DMS153 (cell line): Measurements from ENCODE around the gene CACFD1.
A peak's percentile ranks its signal among the peaks of the same experiment; 100 is the strongest.

ENCODE experiments used
- DNase-seq: peaks from one replicate; lab custom pipeline; 2025; lab: John Stamatoyannopoulos, UW

The CACFD1 gene

GRCh38 chr9:133464638-133465037 lies 4.9 kb downstream of the CACFD1 start:
- no peak for DNase-seq

DNA sequence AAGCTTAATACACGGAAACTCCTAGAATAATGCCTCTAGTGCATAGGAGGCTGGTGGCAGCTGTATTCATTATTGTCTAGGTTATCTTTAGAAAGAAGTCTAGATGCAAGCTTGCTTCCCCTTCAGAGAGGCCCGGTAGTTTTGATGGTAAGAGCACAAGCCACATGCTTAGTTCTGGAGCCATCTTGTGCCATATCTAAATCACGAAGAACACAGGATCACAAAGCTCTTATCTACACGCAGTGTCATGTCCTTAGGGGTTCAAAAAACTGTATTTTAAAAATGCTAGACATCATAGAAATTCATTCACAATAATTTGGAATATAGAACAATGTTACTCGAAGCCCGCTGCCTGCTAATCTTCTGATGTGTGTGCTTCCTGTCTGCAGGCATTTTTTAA lies 6.2 kb downstream of the CACFD1 start:
- no peak for DNase-seq

GRCh38 chr9:133467101-133467500 lies 7.3 kb downstream of the CACFD1 start:
- DNase-seq, result no peak

DNA sequence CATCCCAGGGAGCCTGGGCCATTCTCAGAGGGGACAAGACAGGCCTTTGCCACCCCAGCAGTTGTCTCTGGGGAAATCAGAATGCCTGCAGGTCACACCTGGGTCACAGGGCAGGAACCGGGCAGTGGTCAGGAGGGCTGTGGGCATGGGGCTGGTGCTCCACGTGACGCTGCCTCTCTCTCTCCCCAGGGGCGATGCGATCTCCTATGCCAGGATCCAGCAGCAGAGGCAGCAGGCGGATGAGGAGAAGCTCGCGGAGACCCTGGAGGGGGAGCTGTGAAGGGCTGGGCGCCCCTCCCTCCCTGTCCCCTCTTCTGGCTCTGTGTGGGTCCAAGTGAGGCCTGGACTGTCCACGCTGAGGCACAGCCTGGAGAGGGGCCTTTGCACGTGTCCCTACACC lies 8.6 kb downstream of the CACFD1 start:
- DNase-seq, result no peak

DNA sequence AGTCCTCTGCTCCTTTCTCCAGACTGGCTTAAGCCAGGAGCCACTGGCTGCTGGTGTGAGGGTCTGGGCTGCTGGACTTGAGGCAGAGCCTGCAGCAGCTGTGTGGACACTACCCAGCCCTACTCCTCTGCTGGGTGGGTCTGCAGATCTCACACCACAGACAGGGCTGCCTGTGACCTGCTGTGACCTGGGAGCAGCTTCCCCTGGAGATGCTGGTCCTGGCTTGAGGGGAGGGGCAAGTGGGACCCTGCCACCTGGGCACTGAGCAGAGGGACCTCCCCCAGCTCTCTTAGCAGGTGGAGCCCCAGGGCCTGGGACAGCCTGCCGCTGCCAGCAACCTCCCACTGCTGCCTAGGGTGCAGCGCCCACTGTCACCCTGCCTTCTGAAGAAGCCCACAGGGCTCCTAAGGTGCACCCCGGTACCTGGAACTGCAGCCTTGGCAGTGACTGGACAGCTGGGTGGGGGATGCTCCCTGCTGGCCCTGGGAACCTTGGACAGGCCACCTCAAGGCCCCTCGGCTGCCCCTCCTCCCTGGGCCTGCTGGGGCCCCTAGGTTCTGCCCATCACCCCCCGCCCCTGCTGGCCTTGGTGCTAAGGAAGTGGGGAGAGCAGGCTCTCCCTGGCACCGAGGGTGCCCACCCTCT lies 9.1 kb downstream of the CACFD1 start:
- no peak for DNase-seq

GRCh38 chr9:133470427-133470924 lies 10.7 kb downstream of the CACFD1 start:
- no peak for DNase-seq

GRCh38 chr9:133470988-133471387 lies 11.2 kb downstream of the CACFD1 start:
- no peak for DNase-seq

- DNase-seq, result no peak
Measured at GRCh38 chr9:133471551-133472276, 11.9 kb downstream of the CACFD1 start.

GRCh38 chr9:133472277-133472645 lies 12.5 kb downstream of the CACFD1 start:
- no peak for DNase-seq

GRCh38 chr9:133472753-133473378 lies 13.1 kb downstream of the CACFD1 start:
- DNase-seq, result no peak

GRCh38 chr9:133473743-133474142 lies 14.0 kb downstream of the CACFD1 start:
- no peak for DNase-seq

DNA sequence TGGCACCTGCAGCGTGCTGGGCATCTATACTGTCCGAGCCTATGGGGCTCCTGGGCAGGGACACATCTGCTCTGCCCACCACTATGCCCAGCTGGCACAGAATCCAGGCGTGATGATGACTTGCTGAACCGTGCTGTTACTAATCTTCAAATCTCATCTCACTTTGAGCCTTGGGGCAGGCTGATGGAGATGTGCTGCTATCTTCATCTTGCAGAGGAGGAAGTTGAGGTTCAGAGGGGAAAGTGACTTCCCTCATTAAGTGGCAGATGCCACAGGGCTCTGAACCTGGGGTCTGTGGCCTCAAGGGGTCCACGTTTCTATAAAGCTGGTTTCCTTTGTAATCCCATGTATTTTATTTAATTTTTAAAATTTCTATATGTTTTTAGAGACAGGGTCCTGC lies 14.4 kb downstream of the CACFD1 start:
- no peak for DNase-seq

DNA sequence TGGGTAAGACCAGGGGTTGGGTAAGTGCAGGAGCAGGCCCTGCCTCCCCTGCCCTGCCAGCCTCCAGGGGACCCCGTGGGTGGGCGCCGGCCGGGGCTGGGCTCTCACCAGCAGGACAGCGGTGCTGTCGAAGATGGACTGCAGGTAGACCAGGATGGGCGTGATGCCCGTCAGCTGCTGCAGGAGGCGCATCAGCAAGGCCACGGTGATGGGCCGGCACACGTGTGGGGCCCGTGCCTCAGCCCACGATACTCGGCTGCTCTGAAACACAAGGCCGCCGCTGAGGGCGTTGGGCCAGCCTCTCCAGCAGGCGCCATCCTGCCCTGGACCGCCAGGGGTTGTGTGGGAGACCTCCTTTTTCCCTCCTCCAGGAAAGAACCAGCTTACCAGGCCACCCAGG lies 15.1 kb downstream of the CACFD1 start:
- DNase-seq, result no peak

GRCh38 chr9:133475292-133476012 lies 15.7 kb downstream of the CACFD1 start:
- no peak for DNase-seq

DNA sequence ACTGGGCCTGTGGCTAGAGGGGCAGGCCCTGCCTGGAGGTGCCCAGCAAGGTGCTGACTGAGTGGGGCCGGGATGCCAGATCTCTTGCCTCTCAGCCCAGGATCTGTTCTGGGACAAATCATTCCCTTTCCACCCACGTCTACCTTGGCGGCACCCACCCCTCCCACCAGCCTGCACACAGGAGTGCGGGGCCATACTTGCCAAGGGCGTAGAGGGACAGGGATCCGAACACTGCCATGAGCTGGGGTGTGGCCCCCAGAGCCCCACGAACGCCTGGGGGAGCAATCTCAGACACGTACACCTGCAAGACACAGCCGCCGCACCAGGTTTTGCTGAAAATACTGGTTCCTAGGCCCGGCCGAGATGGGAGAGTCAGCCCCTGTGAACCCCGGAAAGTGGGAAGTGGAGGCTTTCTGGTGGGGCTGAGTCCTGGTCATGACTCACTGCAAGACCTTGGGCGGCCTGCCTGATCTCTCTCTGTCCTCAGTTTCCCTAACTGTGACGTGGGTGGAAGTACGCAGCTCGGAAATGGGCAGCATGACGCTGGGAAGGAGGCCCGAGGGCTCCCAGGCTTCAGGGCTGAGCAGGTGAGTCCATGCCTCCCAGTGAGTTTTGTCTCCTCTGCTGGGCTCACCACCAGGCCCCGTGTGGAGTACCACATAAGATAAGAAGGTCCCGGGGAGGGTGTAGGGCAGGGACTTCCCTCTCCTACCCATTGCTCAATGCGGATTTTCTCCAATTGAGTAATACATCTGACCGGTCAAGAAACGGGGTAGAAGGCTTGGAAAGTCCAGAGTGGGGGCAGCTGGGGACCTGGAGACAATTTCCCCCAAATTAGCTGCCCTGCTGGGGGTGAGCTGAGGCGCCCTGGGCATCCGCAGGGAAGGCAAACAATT lies 16.5 kb downstream of the CACFD1 start:
- DNase-seq, result no peak

- DNase-seq, result no peak
Measured at GRCh38 chr9:133476941-133477340, 17.2 kb downstream of the CACFD1 start.

- no peak for DNase-seq
Measured at GRCh38 chr9:133477461-133477860, 17.7 kb downstream of the CACFD1 start.

GRCh38 chr9:133477992-133478850 lies 18.4 kb downstream of the CACFD1 start:
- no peak for DNase-seq

DNA sequence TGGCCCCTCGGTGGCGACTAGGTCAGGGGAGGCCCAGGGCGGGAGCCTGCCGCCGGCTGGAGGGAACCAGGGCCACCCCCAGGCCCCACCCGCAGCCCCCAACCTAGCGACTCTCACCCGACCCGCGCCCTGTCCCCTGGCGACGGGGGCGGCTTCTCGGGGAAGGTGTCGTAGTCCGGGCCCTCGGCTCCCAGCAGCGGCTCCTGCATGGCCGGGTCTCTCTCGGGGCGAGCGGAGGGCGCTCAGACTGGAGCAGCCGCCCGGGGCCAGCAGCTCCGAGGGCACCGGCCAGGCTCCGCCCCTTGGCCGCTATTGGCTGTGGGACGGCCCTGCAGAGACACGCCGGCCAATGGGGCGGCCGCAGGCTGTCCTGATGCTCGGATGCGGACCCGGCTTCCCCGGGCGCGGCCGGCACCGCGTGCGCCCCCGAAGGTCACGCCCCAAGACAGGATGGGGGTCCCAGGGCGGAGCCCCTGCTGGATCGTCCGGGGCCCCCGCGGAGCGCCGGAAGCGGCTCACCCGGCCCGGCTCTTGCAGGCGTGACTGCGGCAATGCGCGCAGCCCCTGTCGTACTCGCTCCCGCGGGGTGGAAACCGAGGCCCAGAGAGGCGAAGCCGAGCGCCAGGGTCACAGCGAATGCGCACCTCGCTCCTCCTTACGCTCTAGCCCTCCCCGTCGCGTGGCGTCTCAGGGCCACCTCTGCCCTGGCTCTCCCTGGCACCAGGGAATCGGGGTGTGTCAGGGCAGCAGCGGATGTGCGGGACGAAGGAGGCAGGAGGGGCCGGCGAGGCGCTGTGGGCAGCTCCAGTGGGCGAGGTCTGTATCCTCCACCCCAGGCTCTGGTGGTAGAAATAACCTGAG lies 19.3 kb downstream of the CACFD1 start, which contains the start of gene SLC2A6:
Gene SLC2A6, minus strand, starts transcription at position 249 of the 861 bp plus-strand sequence. Its CDS starts 40 bp downstream, at position 209.
- DNase-seq, result peak; percentile 59
